MM.1S (cell line): ENCODE data around the gene BPIFA1.

Experiments used
- DNase-seq: peaks from one replicate; pipeline ENCODE4 v3.0.0-alpha.2; 2015
- H2AFZ ChIP-seq: fragments of 300-600 bp; sonication (generic); 2 replicates; pipeline ENCODE4 v1.6.0; 2016; ENCODE audit warnings: antibody characterized with exemption, low read length
- H3F3A ChIP-seq: fragments of 300-600 bp; sonication (generic); 2 replicates; pipeline ENCODE4 v1.6.1; 2016; ENCODE audit warnings: mild to moderate bottlenecking, antibody characterized with exemption, low read length, moderate library complexity, mixed read lengths; ENCODE audit not compliant: insufficient read depth
- H3K27ac ChIP-seq: fragments of 300-600 bp; sonication (generic); 2 replicates; pipeline ENCODE4 v1.5.1; 2016; ENCODE audit warnings: mild to moderate bottlenecking, low read length
- H3K27me3 ChIP-seq: fragments of 300-600 bp; sonication (generic); replicated peaks from 2 replicates; pipeline ENCODE4 v1.6.0; 2016; ENCODE audit warnings: low read length; ENCODE audit not compliant: insufficient read depth
- H3K36me3 ChIP-seq: fragments of 300-600 bp; sonication (generic); replicated peaks from 2 replicates; pipeline ENCODE4 v1.6.1; 2016; ENCODE audit warnings: mild to moderate bottlenecking, low read length, mixed read lengths; ENCODE audit not compliant: insufficient read depth
- H3K4me1 ChIP-seq: fragments of 300-600 bp; sonication (generic); 2 replicates; pipeline ENCODE4 v1.6.1; 2016; ENCODE audit warnings: low read length, mixed read lengths
- H3K4me2 ChIP-seq: fragments of 300-600 bp; sonication (generic); 2 replicates; pipeline ENCODE4 v1.6.0; 2016; ENCODE audit warnings: low read depth, low read length
- H3K4me3 ChIP-seq: fragments of 300-600 bp; sonication (generic); 2 replicates; pipeline ENCODE4 v1.5.1; 2016; ENCODE audit warnings: low read length, mixed read lengths
- H3K79me2 ChIP-seq: fragments of 300-600 bp; sonication (generic); 2 replicates; pipeline ENCODE4 v1.6.1; 2016; ENCODE audit warnings: mixed run types, low read length, mixed read lengths
- H3K9ac ChIP-seq: fragments of 300-600 bp; sonication (generic); 2 replicates; pipeline ENCODE4 v1.6.1; 2016; ENCODE audit warnings: low read length, mixed read lengths
- H3K9me2 ChIP-seq: fragments of 300-600 bp; sonication (generic); replicated peaks from 2 replicates; pipeline ENCODE4 v1.6.1; 2016; ENCODE audit warnings: mild to moderate bottlenecking, low read length, mixed read lengths; ENCODE audit not compliant: insufficient read depth
- H3K9me3 ChIP-seq: fragments of 300-600 bp; sonication (generic); replicated peaks from 2 replicates; pipeline ENCODE4 v1.6.1; 2016; ENCODE audit warnings: mild to moderate bottlenecking, low read length, mixed read lengths; ENCODE audit not compliant: insufficient read depth
- H4K20me1 ChIP-seq: fragments of 300-600 bp; sonication (generic); 2 replicates; pipeline ENCODE4 v1.6.1; 2016; ENCODE audit warnings: mild to moderate bottlenecking, low read length, moderate library complexity, mixed read lengths; ENCODE audit not compliant: insufficient read depth
- CTCF ChIP-seq: fragments of 300-600 bp; sonication (generic); IDR thresholded peaks from 2 replicates; pipeline ENCODE4 v1.5.1; 2016; ENCODE audit warnings: antibody characterized with exemption, low read length, mixed read lengths
- EZH2 ChIP-seq: fragments of 300-600 bp; sonication (generic); optimal IDR thresholded peaks from 2 replicates; pipeline ENCODE3; 2017; ENCODE audit warnings: low read depth, mild to moderate bottlenecking, antibody characterized with exemption, low read length, mixed read lengths
- EZH2phosphoT487 ChIP-seq: fragments of 300-600 bp; sonication (generic); IDR thresholded peaks from 2 replicates; pipeline ENCODE4 v1.6.1; 2018; ENCODE audit warnings: antibody characterized with exemption, low read length

The BPIFA1 gene

GRCh38 chr20:33236351-33236750, 555 bp downstream of the BPIFA1 start:
- Histone ChIP-seq H3K9ac (no peak overlapping the region), H3K79me2 (no peaks in the 10 kb centered on the region), H3K36me3 (no peaks in the 10 kb centered on the region), H3K4me3 (no peak overlapping the region), H4K20me1 (no peaks in the 10 kb centered on the region), H3F3A (no peaks in the 10 kb centered on the region), H3K4me1 (no peaks in the 10 kb centered on the region), H3K27me3 (peaks cover 21% of the 10 kb centered on the region), H3K9me3 (no peaks in the 10 kb centered on the region), H2AFZ (no peak overlapping the region), H3K4me2 (no peak overlapping the region), H3K27ac (no peak overlapping the region), H3K9me2 (no peaks in the 10 kb centered on the region)
- DNase-seq: no peak
- no peak for TF ChIP-seq EZH2phosphoT487

GRCh38 chr20:33237989-33238388, 2.2 kb downstream of the BPIFA1 start:
- peaks cover 16% of the 10 kb centered on the region for H3K27me3 ChIP-seq
- no peak for DNase-seq
- H4K20me1 ChIP-seq: no peaks in the 10 kb centered on the region
- no peaks in the 10 kb centered on the region for H3K9me3 ChIP-seq
- TF ChIP-seq CTCF: no peak
- TF ChIP-seq EZH2: no peak
- no peak for TF ChIP-seq EZH2phosphoT487
- H3K27ac ChIP-seq: no peak overlapping the region
- no peaks in the 10 kb centered on the region for H3K4me1 ChIP-seq
- H3K4me3 ChIP-seq: no peak overlapping the region
- H3K9ac ChIP-seq: no peak overlapping the region
- no peaks in the 10 kb centered on the region for H3F3A ChIP-seq
- H3K4me2 ChIP-seq: no peak overlapping the region
- no peaks in the 10 kb centered on the region for H3K79me2 ChIP-seq
- no peaks in the 10 kb centered on the region for H3K36me3 ChIP-seq
- no peaks in the 10 kb centered on the region for H3K9me2 ChIP-seq
- H2AFZ ChIP-seq: no peak overlapping the region

DNA sequence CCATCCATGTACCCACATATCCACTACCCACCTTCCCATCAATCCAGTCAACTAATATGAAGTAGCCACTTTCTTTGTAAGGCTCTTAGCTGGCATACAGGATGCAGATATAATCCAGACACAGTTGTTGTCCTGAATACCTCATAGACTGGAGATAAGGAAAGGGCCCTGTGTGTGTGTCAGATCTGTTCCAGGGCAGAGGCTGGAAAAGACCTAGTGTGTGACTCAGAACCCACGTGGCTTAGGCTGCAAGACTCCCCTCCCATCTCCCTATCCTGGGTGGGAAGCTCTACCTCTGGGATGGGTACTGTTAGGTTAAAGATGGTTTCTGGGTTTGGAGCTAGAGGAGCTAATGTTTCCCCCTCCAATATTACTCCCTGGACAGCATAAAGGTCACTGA, 3.6 kb downstream of the BPIFA1 start:
- H3K9ac ChIP-seq: no peak overlapping the region
- H2AFZ ChIP-seq: no peak overlapping the region
- no peaks in the 10 kb centered on the region for H3F3A ChIP-seq
- DNase-seq: no peak
- H3K9me3 ChIP-seq: no peaks in the 10 kb centered on the region
- no peak overlapping the region for H3K27ac ChIP-seq
- peaks cover 16% of the 10 kb centered on the region for H3K27me3 ChIP-seq
- H3K9me2 ChIP-seq: no peaks in the 10 kb centered on the region
- H3K4me3 ChIP-seq: no peak overlapping the region
- no peaks in the 10 kb centered on the region for H4K20me1 ChIP-seq
- H3K4me1 ChIP-seq: no peaks in the 10 kb centered on the region
- H3K4me2 ChIP-seq: no peak overlapping the region
- H3K36me3 ChIP-seq: no peaks in the 10 kb centered on the region
- no peaks in the 10 kb centered on the region for H3K79me2 ChIP-seq
- TF ChIP-seq EZH2: no peak
- TF ChIP-seq EZH2phosphoT487: no peak
- no peak for TF ChIP-seq CTCF

GRCh38 chr20:33239979-33240736, 4.4 kb downstream of the BPIFA1 start:
- no peak overlapping the region for H3K4me2 ChIP-seq
- H3K9me3 ChIP-seq: no peaks in the 10 kb centered on the region
- H3K9ac ChIP-seq: no peak overlapping the region
- no peaks in the 10 kb centered on the region for H3K9me2 ChIP-seq
- no peaks in the 10 kb centered on the region for H3K36me3 ChIP-seq
- H3K4me3 ChIP-seq: no peak overlapping the region
- H3K79me2 ChIP-seq: no peaks in the 10 kb centered on the region
- no peaks in the 10 kb centered on the region for H3K4me1 ChIP-seq
- DNase-seq: no peak
- TF ChIP-seq EZH2phosphoT487: no peak
- TF ChIP-seq EZH2: no peak
- TF ChIP-seq CTCF: no peak
- H2AFZ ChIP-seq: no peak overlapping the region
- no peaks in the 10 kb centered on the region for H3F3A ChIP-seq
- H3K27me3 ChIP-seq: peaks cover 16% of the 10 kb centered on the region
- H4K20me1 ChIP-seq: no peaks in the 10 kb centered on the region
- no peak overlapping the region for H3K27ac ChIP-seq
